Neural cell (in vitro differentiated cells): ENCODE results near the gene SND1. TPM values are rescaled to one million over a fixed set of nuclear protein-coding genes. Genes with fewer than 3 reads are reported as not detected.

Experiments used
- H2AFZ ChIP-seq: fragments of 200-600, 300-800 bp; sonication (generic), shearing (Covaris generic); 2 replicates; pipeline ENCODE4 v1.6.0; 2014; ENCODE audit warnings: low read depth, mild to moderate bottlenecking, antibody characterized with exemption, low read length, moderate library complexity
- H3F3A ChIP-seq: fragments of 200-600 bp; shearing (Covaris generic); 2 replicates; pipeline ENCODE4 v1.6.1; 2016; ENCODE audit warnings: mild to moderate bottlenecking, moderate library complexity, mixed read lengths, antibody characterized with exemption, low read length; ENCODE audit not compliant: insufficient read depth, poor library complexity, severe bottlenecking
- H3K27ac ChIP-seq: fragments of 200-600, 300-800 bp; sonication (generic), shearing (Covaris generic); 2 replicates; pipeline ENCODE4 v1.5.1; 2014; ENCODE audit warnings: mild to moderate bottlenecking, low read length, moderate library complexity
- H3K27me3 ChIP-seq: fragments of 300-800, 200-600 bp; sonication (generic), shearing (Covaris generic); 2 replicates; pipeline ENCODE4 v1.6.0; 2014; ENCODE audit warnings: mild to moderate bottlenecking, low read depth, low read length, moderate library complexity; ENCODE audit not compliant: insufficient read depth
- H3K36me3 ChIP-seq: fragments of 300-800, 200-600 bp; sonication (generic), shearing (Covaris generic); 2 replicates; pipeline ENCODE4 v1.5.1; 2014; ENCODE audit warnings: mild to moderate bottlenecking, antibody characterized with exemption, low read length, moderate library complexity; ENCODE audit not compliant: insufficient read depth
- H3K4me2 ChIP-seq: fragments of 300-800, 200-600 bp; sonication (generic), shearing (Covaris generic); 2 replicates; pipeline ENCODE4 v1.6.0; 2014; ENCODE audit warnings: mild to moderate bottlenecking, low read length
- H3K4me3 ChIP-seq: fragments of 300-800, 200-600 bp; sonication (generic), shearing (Covaris generic); 2 replicates; pipeline ENCODE4 v1.5.1; 2014; ENCODE audit warnings: mild to moderate bottlenecking, low read length, moderate library complexity
- H3K79me2 ChIP-seq: fragments of 200-600 bp; shearing (Covaris generic); replicated peaks from 2 replicates; pipeline ENCODE4 v1.6.0; 2014; ENCODE audit warnings: mild to moderate bottlenecking, low read length, moderate library complexity; ENCODE audit not compliant: insufficient read depth
- H3K9ac ChIP-seq: fragments of 300-800, 200-600 bp; sonication (generic), shearing (Covaris generic); 2 replicates; pipeline ENCODE4 v1.6.1; 2016; ENCODE audit warnings: mild to moderate bottlenecking, low read length, mixed read lengths
- H3K9me2 ChIP-seq: fragments of 200-600 bp; shearing (Covaris generic); 2 replicates; pipeline ENCODE4 v1.6.1; 2016; ENCODE audit warnings: mild to moderate bottlenecking, low read length, mixed read lengths; ENCODE audit not compliant: insufficient read depth
- H3K9me3 ChIP-seq: fragments of 200-600, 300-800 bp; sonication (generic), shearing (Covaris generic); 2 replicates; pipeline ENCODE4 v1.6.1; 2016; ENCODE audit warnings: mild to moderate bottlenecking, mixed run types, low read length, moderate library complexity, mixed read lengths
- H4K20me1 ChIP-seq: fragments of 200-600 bp; shearing (Covaris generic); 2 replicates; pipeline ENCODE4 v1.6.1; 2016; ENCODE audit warnings: mild to moderate bottlenecking, mixed run types; ENCODE audit not compliant: insufficient read depth
- EP300 ChIP-seq: fragments of 450-650 bp; conservative IDR thresholded peaks from 2 replicates; pipeline ENCODE4 v1.6.1; 2014; ENCODE audit warnings: antibody characterized with exemption, mild to moderate bottlenecking, moderate library complexity; ENCODE audit not compliant: poor library complexity, severe bottlenecking
- EZH2 ChIP-seq: fragments of 200-600, 300-800 bp; shearing (Covaris generic), sonication (generic); IDR thresholded peaks from 2 replicates; pipeline ENCODE4 v1.6.1; 2014; ENCODE audit warnings: antibody characterized with exemption, low read length, borderline replicate concordance, mild to moderate bottlenecking; ENCODE audit not compliant: insufficient read depth, poor library complexity, severe bottlenecking
- MXI1 ChIP-seq: fragments of 450-650 bp; conservative IDR thresholded peaks from 2 replicates; pipeline ENCODE4 v1.6.1; 2014; ENCODE audit warnings: antibody characterized with exemption, mild to moderate bottlenecking; ENCODE audit not compliant: poor library complexity, severe bottlenecking
- POLR2AphosphoS5 ChIP-seq: IDR thresholded peaks from 2 replicates; pipeline ENCODE4 v1.6.1; 2012
- RAD21 ChIP-seq: fragments of 450-650 bp; conservative IDR thresholded peaks from 2 replicates; pipeline ENCODE4 v1.6.1; 2014; ENCODE audit warnings: antibody characterized with exemption, mild to moderate bottlenecking, moderate library complexity
- SMC3 ChIP-seq: fragments of 450-650 bp; conservative IDR thresholded peaks from 2 replicates; pipeline ENCODE4 v1.6.1; 2014; ENCODE audit warnings: antibody characterized with exemption, mild to moderate bottlenecking, moderate library complexity; ENCODE audit not compliant: poor library complexity
- TAF1 ChIP-seq: IDR thresholded peaks from 2 replicates; pipeline ENCODE4 v1.6.1; 2012; ENCODE audit warnings: low read depth
- polyA plus RNA-seq: library from polyadenylated mRNA; depleted of rRNA; stranded (reverse); fragments of >200 nt; gene quantifications from 2 replicates; pipeline ENCODE4 v1.2.3, GENCODE V29; 2014
- TF ChIP-seq, protein P1 (sequence below): fragments of 450-650 bp; IDR thresholded peaks from 2 replicates; pipeline ENCODE4 v1.5.1; 2014; ENCODE audit warnings: antibody characterized with exemption, mild to moderate bottlenecking, moderate library complexity; ENCODE audit not compliant: poor library complexity, severe bottlenecking
- TF ChIP-seq, protein P2 (sequence below): IDR thresholded peaks from 2 replicates; pipeline ENCODE4 v1.6.1; 2012; ENCODE audit warnings: borderline replicate concordance

The SND1 gene
- polyA plus RNA-seq, 1 donor from 2014 or later = 37.4 TPM

DNA sequence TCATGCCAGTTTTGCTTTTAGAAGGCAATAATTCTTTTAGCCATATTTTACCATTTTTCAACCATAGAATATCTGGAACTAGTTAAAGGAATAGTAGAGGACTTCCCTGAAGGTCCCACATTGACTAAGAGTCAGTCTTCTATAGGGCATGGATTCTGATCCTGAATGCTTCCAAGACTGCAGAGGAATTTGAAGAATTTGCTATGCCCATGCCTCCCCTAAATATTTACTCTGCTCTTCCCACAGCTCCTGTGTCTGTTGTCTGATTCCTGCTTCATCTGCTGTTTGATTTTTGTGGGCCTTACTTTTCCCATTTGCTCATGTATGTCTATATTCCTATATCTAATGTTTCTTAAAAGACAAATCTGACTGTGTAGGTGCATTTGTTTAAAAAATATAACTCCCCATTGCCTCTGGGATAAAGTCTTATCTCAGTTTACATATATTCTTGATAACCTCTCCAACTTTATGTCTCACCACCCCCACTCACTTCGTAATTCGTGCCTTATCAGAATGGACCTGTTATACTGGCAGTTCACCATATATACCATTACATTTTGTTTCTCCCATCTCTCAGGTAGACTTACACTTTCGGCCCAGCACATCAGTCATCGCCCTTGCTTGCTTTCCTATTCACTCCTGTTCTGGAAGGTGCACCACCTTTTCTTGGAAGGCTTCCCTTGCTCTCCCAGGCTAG lies 345.4 kb downstream of the SND1 start:
- Histone ChIP-seq H3K4me2 (no peak overlapping the region), H3F3A (no peaks in the 10 kb centered on the region), H3K36me3 (no peaks in the 10 kb centered on the region), H3K79me2 (no peaks in the 10 kb centered on the region), H4K20me1 (no peaks in the 10 kb centered on the region), H3K9me3 (no peaks in the 10 kb centered on the region), H3K27me3 (no peaks in the 10 kb centered on the region), H2AFZ (no peak overlapping the region), H3K4me3 (no peak overlapping the region), H3K9me2 (no peaks in the 10 kb centered on the region), H3K27ac (no peak overlapping the region), H3K9ac (no peak overlapping the region)
- TF ChIP-seq, protein P1, sequence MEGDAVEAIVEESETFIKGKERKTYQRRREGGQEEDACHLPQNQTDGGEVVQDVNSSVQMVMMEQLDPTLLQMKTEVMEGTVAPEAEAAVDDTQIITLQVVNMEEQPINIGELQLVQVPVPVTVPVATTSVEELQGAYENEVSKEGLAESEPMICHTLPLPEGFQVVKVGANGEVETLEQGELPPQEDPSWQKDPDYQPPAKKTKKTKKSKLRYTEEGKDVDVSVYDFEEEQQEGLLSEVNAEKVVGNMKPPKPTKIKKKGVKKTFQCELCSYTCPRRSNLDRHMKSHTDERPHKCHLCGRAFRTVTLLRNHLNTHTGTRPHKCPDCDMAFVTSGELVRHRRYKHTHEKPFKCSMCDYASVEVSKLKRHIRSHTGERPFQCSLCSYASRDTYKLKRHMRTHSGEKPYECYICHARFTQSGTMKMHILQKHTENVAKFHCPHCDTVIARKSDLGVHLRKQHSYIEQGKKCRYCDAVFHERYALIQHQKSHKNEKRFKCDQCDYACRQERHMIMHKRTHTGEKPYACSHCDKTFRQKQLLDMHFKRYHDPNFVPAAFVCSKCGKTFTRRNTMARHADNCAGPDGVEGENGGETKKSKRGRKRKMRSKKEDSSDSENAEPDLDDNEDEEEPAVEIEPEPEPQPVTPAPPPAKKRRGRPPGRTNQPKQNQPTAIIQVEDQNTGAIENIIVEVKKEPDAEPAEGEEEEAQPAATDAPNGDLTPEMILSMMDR = no peak
- TF ChIP-seq RAD21 (no peak), TAF1 (no peak), EZH2 (no peak), SMC3 (no peak), EP300 (no peak), MXI1 (no peak), POLR2AphosphoS5 (no peak)
- TF ChIP-seq, protein P2, sequence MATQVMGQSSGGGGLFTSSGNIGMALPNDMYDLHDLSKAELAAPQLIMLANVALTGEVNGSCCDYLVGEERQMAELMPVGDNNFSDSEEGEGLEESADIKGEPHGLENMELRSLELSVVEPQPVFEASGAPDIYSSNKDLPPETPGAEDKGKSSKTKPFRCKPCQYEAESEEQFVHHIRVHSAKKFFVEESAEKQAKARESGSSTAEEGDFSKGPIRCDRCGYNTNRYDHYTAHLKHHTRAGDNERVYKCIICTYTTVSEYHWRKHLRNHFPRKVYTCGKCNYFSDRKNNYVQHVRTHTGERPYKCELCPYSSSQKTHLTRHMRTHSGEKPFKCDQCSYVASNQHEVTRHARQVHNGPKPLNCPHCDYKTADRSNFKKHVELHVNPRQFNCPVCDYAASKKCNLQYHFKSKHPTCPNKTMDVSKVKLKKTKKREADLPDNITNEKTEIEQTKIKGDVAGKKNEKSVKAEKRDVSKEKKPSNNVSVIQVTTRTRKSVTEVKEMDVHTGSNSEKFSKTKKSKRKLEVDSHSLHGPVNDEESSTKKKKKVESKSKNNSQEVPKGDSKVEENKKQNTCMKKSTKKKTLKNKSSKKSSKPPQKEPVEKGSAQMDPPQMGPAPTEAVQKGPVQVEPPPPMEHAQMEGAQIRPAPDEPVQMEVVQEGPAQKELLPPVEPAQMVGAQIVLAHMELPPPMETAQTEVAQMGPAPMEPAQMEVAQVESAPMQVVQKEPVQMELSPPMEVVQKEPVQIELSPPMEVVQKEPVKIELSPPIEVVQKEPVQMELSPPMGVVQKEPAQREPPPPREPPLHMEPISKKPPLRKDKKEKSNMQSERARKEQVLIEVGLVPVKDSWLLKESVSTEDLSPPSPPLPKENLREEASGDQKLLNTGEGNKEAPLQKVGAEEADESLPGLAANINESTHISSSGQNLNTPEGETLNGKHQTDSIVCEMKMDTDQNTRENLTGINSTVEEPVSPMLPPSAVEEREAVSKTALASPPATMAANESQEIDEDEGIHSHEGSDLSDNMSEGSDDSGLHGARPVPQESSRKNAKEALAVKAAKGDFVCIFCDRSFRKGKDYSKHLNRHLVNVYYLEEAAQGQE = no peak

DNA sequence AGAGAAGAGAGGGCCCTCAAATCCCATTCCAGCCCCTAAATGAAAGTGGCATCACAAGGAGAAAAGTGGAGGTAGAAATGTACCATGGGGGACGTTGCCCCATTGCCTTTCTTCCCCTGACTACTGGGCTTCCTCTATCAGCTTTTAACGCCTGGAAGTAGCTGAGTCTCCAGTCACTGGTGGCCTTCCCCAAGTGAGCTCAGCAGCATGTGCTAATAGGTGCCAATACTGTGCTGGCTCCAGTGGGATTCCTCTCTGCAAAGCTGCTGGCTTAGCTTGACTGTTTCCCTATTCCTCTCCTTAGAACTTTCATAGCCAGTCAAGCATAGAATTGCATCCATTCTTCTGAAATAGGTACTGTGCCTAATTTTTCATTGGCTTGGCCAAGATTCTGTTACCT lies 346.7 kb downstream of the SND1 start:
- Histone ChIP-seq H3K4me3 (no peak overlapping the region), H3K4me2 (no peak overlapping the region), H3F3A (no peaks in the 10 kb centered on the region), H3K27me3 (no peaks in the 10 kb centered on the region), H3K36me3 (no peaks in the 10 kb centered on the region), H3K27ac (no peak overlapping the region), H3K9me2 (no peaks in the 10 kb centered on the region), H3K79me2 (no peaks in the 10 kb centered on the region), H2AFZ (no peak overlapping the region), H3K9me3 (no peaks in the 10 kb centered on the region), H4K20me1 (no peaks in the 10 kb centered on the region), H3K9ac (no peak overlapping the region)
- no peak for TF ChIP-seq SMC3
- no peak for TF ChIP-seq EP300
- TF ChIP-seq TAF1 = no peak
- TF ChIP-seq RAD21 = no peak
- TF ChIP-seq, protein P1 = no peak
- no peak for TF ChIP-seq EZH2
- no peak for TF ChIP-seq MXI1
